Breast epithelium (tissue), 3 donors: ENCODE measurements around the gene DHRS12.

Source experiments
- POLR2AphosphoS5 ChIP-seq, 3 donors: sonication (generic); formaldehyde crosslinking; IDR thresholded peaks; one replicate each; pipeline ENCODE4 v1.6.1; 2017; ENCODE audit warnings: antibody characterized with exemption in 3 of 3
- TF ChIP-seq, protein P1 (sequence below), 3 donors: fragments of 450-650 bp; IDR thresholded peaks; one replicate each; pipeline ENCODE4 v1.5.1; 2016 to 2017; ENCODE audit warnings: antibody characterized with exemption in 3 of 3, mild to moderate bottlenecking in 3 of 3, moderate library complexity in 3 of 3

DNA sequence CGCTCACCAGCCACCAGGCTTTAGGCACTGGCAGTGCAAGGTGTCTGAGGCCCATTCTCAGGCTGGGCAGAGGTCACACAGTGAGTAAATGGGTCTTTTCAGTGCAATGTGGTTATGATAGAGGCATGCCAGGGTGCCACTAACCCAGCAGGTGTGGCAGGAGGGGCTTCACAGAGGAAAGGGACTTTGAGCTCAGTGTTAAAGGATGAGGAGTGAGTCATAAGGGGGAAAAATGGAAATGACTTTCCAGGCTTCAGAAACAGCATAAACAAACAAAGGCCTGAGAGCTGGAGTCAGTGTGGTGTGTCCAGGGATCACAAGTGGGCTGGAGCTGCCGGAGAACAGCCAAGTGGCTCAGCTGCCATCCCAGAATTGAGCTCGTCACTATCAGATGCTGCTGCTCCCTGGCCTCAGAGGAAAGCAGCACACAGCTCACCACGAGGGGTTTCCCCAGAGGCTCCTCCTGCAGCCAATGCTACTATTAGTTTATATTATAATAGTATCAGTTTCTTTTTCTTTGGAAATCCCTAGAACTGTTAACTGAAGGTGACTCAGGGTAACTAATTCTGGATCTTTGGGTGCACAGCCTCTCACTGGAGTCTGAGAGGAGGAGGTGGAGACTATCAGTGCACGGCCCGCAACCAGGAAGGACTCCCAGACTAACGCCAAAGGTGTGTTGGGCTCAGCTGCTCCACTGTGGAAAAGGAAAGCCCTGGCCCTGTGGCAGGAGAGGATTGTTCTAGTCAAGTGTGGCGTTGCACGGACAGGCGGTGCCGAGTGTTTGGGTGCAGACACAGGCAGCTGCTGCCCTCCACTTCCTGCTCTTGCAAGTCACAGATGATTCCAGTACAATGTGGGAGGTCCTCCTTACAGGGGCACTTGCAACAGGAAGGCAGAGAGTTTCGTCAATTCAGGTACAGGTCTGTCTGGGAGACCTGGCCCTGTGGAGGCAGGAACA is 39.5 kb downstream of the DHRS12 start:
- TF ChIP-seq, protein P1, sequence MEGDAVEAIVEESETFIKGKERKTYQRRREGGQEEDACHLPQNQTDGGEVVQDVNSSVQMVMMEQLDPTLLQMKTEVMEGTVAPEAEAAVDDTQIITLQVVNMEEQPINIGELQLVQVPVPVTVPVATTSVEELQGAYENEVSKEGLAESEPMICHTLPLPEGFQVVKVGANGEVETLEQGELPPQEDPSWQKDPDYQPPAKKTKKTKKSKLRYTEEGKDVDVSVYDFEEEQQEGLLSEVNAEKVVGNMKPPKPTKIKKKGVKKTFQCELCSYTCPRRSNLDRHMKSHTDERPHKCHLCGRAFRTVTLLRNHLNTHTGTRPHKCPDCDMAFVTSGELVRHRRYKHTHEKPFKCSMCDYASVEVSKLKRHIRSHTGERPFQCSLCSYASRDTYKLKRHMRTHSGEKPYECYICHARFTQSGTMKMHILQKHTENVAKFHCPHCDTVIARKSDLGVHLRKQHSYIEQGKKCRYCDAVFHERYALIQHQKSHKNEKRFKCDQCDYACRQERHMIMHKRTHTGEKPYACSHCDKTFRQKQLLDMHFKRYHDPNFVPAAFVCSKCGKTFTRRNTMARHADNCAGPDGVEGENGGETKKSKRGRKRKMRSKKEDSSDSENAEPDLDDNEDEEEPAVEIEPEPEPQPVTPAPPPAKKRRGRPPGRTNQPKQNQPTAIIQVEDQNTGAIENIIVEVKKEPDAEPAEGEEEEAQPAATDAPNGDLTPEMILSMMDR (IDR thresholded peaks at IDR 0.05), result no peak
- peak in 2 of 3 donors; percentile 29 to 65 for TF ChIP-seq POLR2AphosphoS5 (IDR thresholded peaks at IDR 0.05)
